H9 (cell line): ENCODE results near the gene LRCH1. TPM values are rescaled to one million over a fixed set of nuclear protein-coding genes. Genes with fewer than 3 reads are reported as not detected.

Source experiments
- DNase-seq: peaks from one replicate; pipeline ENCODE4 v3.0.0-alpha.2; 2017
- H2AFZ ChIP-seq: one replicate; pipeline ENCODE4 v1.6.1; 2013; ENCODE audit warnings: mild to moderate bottlenecking, low read length, control low read depth, moderate library complexity
- H2AK5ac ChIP-seq: 2 replicates; pipeline ENCODE4 v1.6.1; 2013; ENCODE audit warnings: low read length, control low read depth, mixed read lengths; ENCODE audit not compliant: insufficient read length
- H2BK120ac ChIP-seq: one replicate; pipeline ENCODE4 v1.6.1; 2013; ENCODE audit warnings: low read depth, mild to moderate bottlenecking, low read length, control low read depth, inconsistent platforms; ENCODE audit not compliant: poor library complexity, severe bottlenecking
- H2BK12ac ChIP-seq: 2 replicates; pipeline ENCODE4 v1.6.1; 2013; ENCODE audit warnings: low read length, control low read depth, mixed read lengths, low read depth; ENCODE audit not compliant: insufficient read length
- H2BK15ac ChIP-seq: 2 replicates; pipeline ENCODE4 v1.6.1; 2013; ENCODE audit warnings: low read depth, low read length, control low read depth
- H2BK20ac ChIP-seq: one replicate; pipeline ENCODE4 v1.6.1; 2013; ENCODE audit warnings: low read depth, mild to moderate bottlenecking, low read length, control low read depth, inconsistent platforms; ENCODE audit not compliant: poor library complexity, severe bottlenecking
- H2BK5ac ChIP-seq: 2 replicates; pipeline ENCODE4 v1.6.1; 2013; ENCODE audit warnings: low read length, control low read depth, mixed read lengths; ENCODE audit not compliant: insufficient read length
- H3K14ac ChIP-seq: 2 replicates; pipeline ENCODE4 v1.6.1; 2013; ENCODE audit warnings: low read length, control low read depth; ENCODE audit not compliant: insufficient read depth
- H3K18ac ChIP-seq: 2 replicates; pipeline ENCODE4 v1.6.1; 2013; ENCODE audit warnings: low read depth, mild to moderate bottlenecking, mixed read lengths, low read length, control low read depth; ENCODE audit not compliant: insufficient read length
- H3K23ac ChIP-seq: 2 replicates; pipeline ENCODE4 v1.6.1; 2013; ENCODE audit warnings: low read length, control low read depth, mixed read lengths, low read depth; ENCODE audit not compliant: insufficient read length
- H3K23me2 ChIP-seq: 2 replicates; pipeline ENCODE4 v1.6.1; 2013; ENCODE audit warnings: low read depth, mild to moderate bottlenecking, mixed read lengths, low read length, control low read depth; ENCODE audit not compliant: insufficient read length, poor library complexity, severe bottlenecking
- H3K27ac ChIP-seq: 2 replicates; pipeline ENCODE4 v1.5.1; 2013; ENCODE audit warnings: low read length, control low read depth, mixed read lengths, low read depth; ENCODE audit not compliant: insufficient read length
- H3K27me3 ChIP-seq: 2 replicates; pipeline ENCODE4 v1.6.1; 2013; ENCODE audit warnings: low read length, control low read depth, inconsistent platforms; ENCODE audit not compliant: insufficient read depth
- H3K4ac ChIP-seq: 2 replicates; pipeline ENCODE4 v1.6.1; 2013; ENCODE audit warnings: low read depth, mild to moderate bottlenecking, control low read depth, inconsistent platforms, low read length, moderate library complexity
- H3K4me1 ChIP-seq: 2 replicates; pipeline ENCODE4 v1.6.1; 2013; ENCODE audit warnings: low read length, control low read depth, inconsistent platforms; ENCODE audit not compliant: insufficient read depth
- H3K4me2 ChIP-seq: 2 replicates; pipeline ENCODE4 v1.6.1; 2013; ENCODE audit warnings: low read length, control low read depth, mixed read lengths; ENCODE audit not compliant: insufficient read length, insufficient read depth
- H3K56ac ChIP-seq: 2 replicates; pipeline ENCODE4 v1.6.1; 2013; ENCODE audit warnings: low read depth, mild to moderate bottlenecking, mixed read lengths, low read length, control low read depth; ENCODE audit not compliant: insufficient read length
- H3K79me1 ChIP-seq: 2 replicates; pipeline ENCODE4 v1.6.1; 2013; ENCODE audit warnings: low read depth, mild to moderate bottlenecking, moderate library complexity, low read length, control low read depth, inconsistent platforms; ENCODE audit not compliant: insufficient read depth, poor library complexity, severe bottlenecking
- H3K79me2 ChIP-seq: 2 replicates; pipeline ENCODE4 v1.6.1; 2013; ENCODE audit warnings: low read length, control low read depth, inconsistent platforms; ENCODE audit not compliant: insufficient read depth
- H3K9ac ChIP-seq: 2 replicates; pipeline ENCODE4 v1.6.1; 2013; ENCODE audit warnings: low read length, control low read depth, mixed read lengths; ENCODE audit not compliant: insufficient read length; ENCODE audit errors: extremely low read depth
- H3K9me3 ChIP-seq: one replicate; pipeline ENCODE4 v1.6.1; 2013; ENCODE audit warnings: low read depth, low read length, inconsistent platforms; ENCODE audit not compliant: control insufficient read depth
- H3T11ph ChIP-seq: one replicate; pipeline ENCODE4 v1.6.1; 2013; ENCODE audit warnings: mild to moderate bottlenecking, low read length, control low read depth, inconsistent platforms
- H4K20me1 ChIP-seq: one replicate; pipeline ENCODE4 v1.6.1; 2013; ENCODE audit not compliant: control insufficient read depth, insufficient read length, insufficient read depth
- H4K5ac ChIP-seq: 2 replicates; pipeline ENCODE4 v1.6.1; 2013; ENCODE audit warnings: low read depth, mild to moderate bottlenecking, mixed read lengths, low read length, control low read depth; ENCODE audit not compliant: insufficient read length
- H4K8ac ChIP-seq: replicated peaks from 2 replicates; pipeline ENCODE4 v1.6.1; 2013; ENCODE audit warnings: low read length, control low read depth, mixed read lengths, low read depth; ENCODE audit not compliant: insufficient read length
- H4K91ac ChIP-seq: 2 replicates; pipeline ENCODE4 v1.6.1; 2013; ENCODE audit warnings: low read depth, mild to moderate bottlenecking, moderate library complexity, mixed read lengths, low read length, control low read depth; ENCODE audit not compliant: insufficient read length
- H3K27ac Mint-ChIP-seq, 3 experiments: 2 replicates in 2 of 3; 3 replicates in 1 of 3; pipeline ENCODE4 v1.8.0; 2020 to 2021; ENCODE audit warnings: mixed read lengths in 3 of 3, mild to moderate bottlenecking in 1 of 3, moderate library complexity in 1 of 3
- H3K27me3 Mint-ChIP-seq: 2 replicates; pipeline ENCODE4 v1.8.0; 2021; ENCODE audit warnings: low read depth, mild to moderate bottlenecking, moderate library complexity, mixed read lengths
- H3K36me3 Mint-ChIP-seq, 3 experiments: 2 replicates in 2 of 3; 3 replicates in 1 of 3; pipeline ENCODE4 v1.8.0; 2020 to 2021; ENCODE audit warnings: low read depth in 3 of 3, mixed read lengths in 3 of 3; ENCODE audit not compliant: insufficient read depth in 1 of 3
- H3K4me1 Mint-ChIP-seq, 2 experiments: 2 replicates each; pipeline ENCODE4 v1.8.0; 2020; ENCODE audit warnings: mixed read lengths in 2 of 2
- H3K4me3 Mint-ChIP-seq, 2 experiments: 2 replicates in 1 of 2; 3 replicates in 1 of 2; pipeline ENCODE4 v1.8.0; 2020 to 2021; ENCODE audit warnings: mild to moderate bottlenecking in 2 of 2, mixed read lengths in 2 of 2, moderate library complexity in 1 of 2
- H3K9me3 Mint-ChIP-seq, 2 experiments: 2 replicates in 1 of 2; 3 replicates in 1 of 2; pipeline ENCODE4 v1.8.0; 2020; ENCODE audit warnings: mild to moderate bottlenecking in 2 of 2, mixed read lengths in 2 of 2, moderate library complexity in 1 of 2
- WGBS: extraction: QIAGEN DNeasy Blood & Tissue Kit; methylation state at CpG from one replicate; pipeline ENCODE4 v1.1.7; 2013; ENCODE audit warnings: missing lambda C conversion rate, low lambda C conversion rate, mixed read lengths; ENCODE audit not compliant: insufficient read length; ENCODE audit errors: extremely low coverage; 5-methylcytosine and 5-hydroxymethylcytosine counted together
- total RNA-seq: library from RNA; stranded (reverse); gene quantifications from 2 replicates; pipeline ENCODE4 v1.2.1, GENCODE V29; 2021
- TF ChIP-seq, protein P1 (sequence below): fragments of 200-600 bp; sonication (generic); conservative IDR thresholded peaks from 3 replicates; pipeline ENCODE4 v1.8.0; 2021; ENCODE audit warnings: antibody characterized with exemption, mild to moderate bottlenecking

Gene LRCH1
- total RNA-seq, 1 experiment from 2014 or later: 8.0 TPM

DNA sequence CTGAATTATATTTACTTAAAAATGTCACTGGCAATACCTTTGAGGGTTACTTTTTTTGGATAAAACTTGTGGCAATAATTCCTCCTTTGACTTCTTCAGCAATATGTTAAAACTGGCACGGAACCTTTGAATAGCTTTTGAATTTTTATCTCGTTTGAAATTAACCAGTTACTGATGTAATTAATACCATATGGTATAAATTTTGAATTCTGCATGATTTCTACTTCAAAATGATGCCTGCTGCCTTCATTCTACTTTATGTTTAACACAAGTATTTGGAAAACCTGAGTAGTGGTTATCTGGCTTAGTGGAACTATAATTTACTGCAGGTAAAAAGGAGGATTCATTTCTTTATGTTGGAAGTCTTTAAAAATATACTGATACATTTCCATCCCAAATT lies 85.3 kb downstream of the LRCH1 start:
- H3K14ac ChIP-seq: no peak overlapping the region
- Mint-ChIP-seq H3K27ac (no peak overlapping the region), H3K36me3 (peaks cover 3 to 7% (median 4%) of the 10 kb centered on the region in 3 experiments; a peak in 4 of 7 replicates), H3K9me3 (no peaks in the 10 kb centered on the region), H3K4me3 (no peak overlapping the region), H3K4me1 (peaks cover 22 to 27% of the 10 kb centered on the region in 2 experiments), H3K27me3 (no peaks in the 10 kb centered on the region)
- no peak overlapping the region for H2AK5ac ChIP-seq
- H4K91ac ChIP-seq: no peak overlapping the region
- WGBS: no CpG with 5 or more reads among the region's 2 CpGs
- H2BK20ac ChIP-seq: no peak overlapping the region
- H2BK5ac ChIP-seq: no peak overlapping the region
- no peak overlapping the region for H3K9ac ChIP-seq
- no peak overlapping the region for H3K4me2 ChIP-seq
- H2AFZ ChIP-seq: no peak overlapping the region
- H2BK120ac ChIP-seq: no peak overlapping the region
- no peak overlapping the region for H3K4ac ChIP-seq
- H3K27ac ChIP-seq: no peak overlapping the region
- no peak overlapping the region for H2BK15ac ChIP-seq
- H4K5ac ChIP-seq: no peak overlapping the region
- H3K79me1 ChIP-seq: no peaks in the 10 kb centered on the region
- H3T11ph ChIP-seq: no peak overlapping the region
- no peak overlapping the region for H3K23ac ChIP-seq
- H3K23me2 ChIP-seq: no peaks in the 10 kb centered on the region
- no peak overlapping the region for H4K8ac ChIP-seq
- no peak overlapping the region for H3K18ac ChIP-seq
- no peak overlapping the region for H2BK12ac ChIP-seq
- H3K27me3 ChIP-seq: no peaks in the 10 kb centered on the region
- H3K56ac ChIP-seq: no peak overlapping the region
- TF ChIP-seq, protein P1, sequence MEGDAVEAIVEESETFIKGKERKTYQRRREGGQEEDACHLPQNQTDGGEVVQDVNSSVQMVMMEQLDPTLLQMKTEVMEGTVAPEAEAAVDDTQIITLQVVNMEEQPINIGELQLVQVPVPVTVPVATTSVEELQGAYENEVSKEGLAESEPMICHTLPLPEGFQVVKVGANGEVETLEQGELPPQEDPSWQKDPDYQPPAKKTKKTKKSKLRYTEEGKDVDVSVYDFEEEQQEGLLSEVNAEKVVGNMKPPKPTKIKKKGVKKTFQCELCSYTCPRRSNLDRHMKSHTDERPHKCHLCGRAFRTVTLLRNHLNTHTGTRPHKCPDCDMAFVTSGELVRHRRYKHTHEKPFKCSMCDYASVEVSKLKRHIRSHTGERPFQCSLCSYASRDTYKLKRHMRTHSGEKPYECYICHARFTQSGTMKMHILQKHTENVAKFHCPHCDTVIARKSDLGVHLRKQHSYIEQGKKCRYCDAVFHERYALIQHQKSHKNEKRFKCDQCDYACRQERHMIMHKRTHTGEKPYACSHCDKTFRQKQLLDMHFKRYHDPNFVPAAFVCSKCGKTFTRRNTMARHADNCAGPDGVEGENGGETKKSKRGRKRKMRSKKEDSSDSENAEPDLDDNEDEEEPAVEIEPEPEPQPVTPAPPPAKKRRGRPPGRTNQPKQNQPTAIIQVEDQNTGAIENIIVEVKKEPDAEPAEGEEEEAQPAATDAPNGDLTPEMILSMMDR: no peak
- H3K4me1 ChIP-seq: peaks cover 8% of the 10 kb centered on the region; the same call in 1 of the 2 replicates
- no peak for DNase-seq
- no peaks in the 10 kb centered on the region for H4K20me1 ChIP-seq
- no peaks in the 10 kb centered on the region for H3K9me3 ChIP-seq
- peaks cover 4% of the 10 kb centered on the region for H3K79me2 ChIP-seq
